ENCODE results near the gene OTOA.
A peak's percentile ranks its signal among the peaks of the same experiment; 100 is the strongest.

OTOA gene

DNA sequence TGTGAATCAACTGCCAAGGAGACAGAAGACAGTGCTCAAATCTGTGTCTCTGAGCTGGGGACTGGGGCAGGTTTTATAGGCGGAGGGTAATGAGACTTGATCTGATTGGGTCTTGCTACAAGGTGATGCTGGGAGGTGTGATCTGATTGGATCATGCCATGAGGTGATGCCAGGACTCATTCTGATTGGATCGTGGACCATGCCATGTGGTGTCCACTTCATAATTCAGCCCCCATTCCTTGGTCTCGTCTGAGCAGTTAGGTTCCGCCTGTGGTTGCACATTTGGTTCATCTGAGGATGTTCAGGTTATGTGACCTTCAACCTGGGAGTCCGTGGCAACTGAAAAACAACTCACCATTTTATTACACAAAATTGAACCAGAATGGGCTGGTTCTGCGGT lies 41.0 kb downstream of the OTOA start:
- H3K4me3 ChIP-seq (ENCODE audit: low read depth, low read length), result no peak overlapping the region
- H3K79me2 ChIP-seq (ENCODE audit: control insufficient read depth, insufficient read depth, low read length, poor library complexity), result no peaks in the 10 kb centered on the region
- no peaks in the 10 kb centered on the region for H3K79me1 ChIP-seq (ENCODE audit: low read length)
- H3K4me1 ChIP-seq (ENCODE audit: control insufficient read depth in 1 of 2, insufficient read depth in 2 of 2, low read length in 2 of 2), result no peaks in the 10 kb centered on the region
- no peak overlapping the region for H2BK12ac ChIP-seq (ENCODE audit: low read length)
- H3K23ac ChIP-seq (ENCODE audit: low read length), result no peak overlapping the region
- DNase-seq, result no peak
- no CpG with 5 or more reads among the region's 6 CpGs for WGBS (ENCODE audit: extremely low coverage, insufficient coverage, insufficient read length)
- H4K8ac ChIP-seq (ENCODE audit: low read depth, low read length), result no peak overlapping the region
- no peak overlapping the region for H2BK5ac ChIP-seq (ENCODE audit: low read depth, low read length, poor library complexity)
- H3K18ac ChIP-seq (ENCODE audit: low read length), result no peak overlapping the region
- no peak overlapping the region for H2AFZ ChIP-seq (ENCODE audit: insufficient read depth, low read length, poor library complexity)
- no peak overlapping the region for H2AK5ac ChIP-seq (ENCODE audit: low read length)
- no peak overlapping the region for H3K14ac ChIP-seq (ENCODE audit: low read length)
- H3K4me2 ChIP-seq (ENCODE audit: low read length), result no peak overlapping the region
- no peak overlapping the region for H2BK120ac ChIP-seq (ENCODE audit: insufficient read depth, low read length, poor library complexity)
- H4K91ac ChIP-seq (ENCODE audit: low read depth, low read length), result no peak overlapping the region
- no peak overlapping the region for H3K9ac ChIP-seq (ENCODE audit: low read length)
- no peak overlapping the region for H3K27ac ChIP-seq (ENCODE audit: low read depth, low read length)
- H3K9me3 ChIP-seq (ENCODE audit: insufficient read depth, low read depth, low read length), result no peaks in the 10 kb centered on the region
- no peak overlapping the region for H3K4ac ChIP-seq (ENCODE audit: low read depth, low read length)
- H4K12ac ChIP-seq (ENCODE audit: low read depth, low read length), result no peak overlapping the region
- H3K36me3 ChIP-seq (ENCODE audit: control insufficient read depth in 1 of 2, insufficient read depth in 2 of 2, low read length in 2 of 2), result no peaks in the 10 kb centered on the region
- H3K27me3 ChIP-seq (ENCODE audit: insufficient read depth, low read length), result no peaks in the 10 kb centered on the region

DNA sequence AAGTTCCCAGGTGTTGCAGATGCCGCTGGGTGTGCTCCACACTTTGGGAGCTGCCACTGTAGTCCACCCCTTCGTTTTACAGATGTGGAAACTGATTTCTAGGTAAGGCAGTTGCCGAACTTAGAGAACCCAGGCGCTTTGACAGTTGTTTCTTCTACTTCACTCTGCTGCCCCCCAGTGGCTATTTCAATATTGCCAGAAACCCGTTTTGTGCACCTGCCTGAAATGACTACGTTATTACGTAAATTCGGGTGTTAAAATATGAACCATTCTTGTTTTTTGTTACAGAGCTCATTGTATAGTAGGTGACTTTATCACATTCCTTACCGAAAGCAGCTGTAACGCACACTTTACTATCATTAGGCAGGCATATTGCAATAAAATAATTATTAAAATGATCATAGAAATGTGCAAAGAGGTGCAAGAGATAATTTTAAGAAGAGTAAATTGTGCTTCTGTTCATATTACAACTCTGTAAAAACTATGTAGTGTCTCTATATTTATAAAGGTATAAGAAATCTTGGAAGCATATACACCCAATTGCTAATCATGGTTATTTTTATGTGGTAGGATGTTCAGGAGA lies 44.9 kb downstream of the OTOA start:
- Histone ChIP-seq H4K8ac (ENCODE audit: low read depth, low read length) (no peak overlapping the region), H3K14ac (ENCODE audit: low read length) (no peak overlapping the region), H2AK5ac (ENCODE audit: low read length) (no peak overlapping the region), H3K4me2 (ENCODE audit: low read length) (no peak overlapping the region), H3K4ac (ENCODE audit: low read depth, low read length) (no peak overlapping the region), H2BK5ac (ENCODE audit: low read depth, low read length, poor library complexity) (no peak overlapping the region), H2BK12ac (ENCODE audit: low read length) (no peak overlapping the region), H3K18ac (ENCODE audit: low read length) (no peak overlapping the region), H3K9me3 (ENCODE audit: insufficient read depth, low read depth, low read length) (no peaks in the 10 kb centered on the region), H3K79me1 (ENCODE audit: low read length) (no peaks in the 10 kb centered on the region), H2BK120ac (ENCODE audit: insufficient read depth, low read length, poor library complexity) (no peak overlapping the region), H4K12ac (ENCODE audit: low read depth, low read length) (no peak overlapping the region), H4K91ac (ENCODE audit: low read depth, low read length) (no peak overlapping the region), H3K4me1 (ENCODE audit: control insufficient read depth in 1 of 2, insufficient read depth in 2 of 2, low read length in 2 of 2) (no peaks in the 10 kb centered on the region), H3K9ac (ENCODE audit: low read length) (no peak overlapping the region), H2AFZ (ENCODE audit: insufficient read depth, low read length, poor library complexity) (no peak overlapping the region), H3K4me3 (ENCODE audit: low read depth, low read length) (no peak overlapping the region), H3K79me2 (ENCODE audit: control insufficient read depth, insufficient read depth, low read length, poor library complexity) (no peaks in the 10 kb centered on the region), H3K36me3 (ENCODE audit: control insufficient read depth in 1 of 2, insufficient read depth in 2 of 2, low read length in 2 of 2) (no peaks in the 10 kb centered on the region), H3K27ac (ENCODE audit: low read depth, low read length) (no peak overlapping the region), H3K23ac (ENCODE audit: low read length) (no peak overlapping the region), H3K27me3 (ENCODE audit: insufficient read depth, low read length) (no peaks in the 10 kb centered on the region)
- peak; percentile 67 to 92 for DNase-seq
- no CpG with 5 or more reads among the region's 10 CpGs for WGBS (ENCODE audit: extremely low coverage, insufficient coverage, insufficient read length)

DNA sequence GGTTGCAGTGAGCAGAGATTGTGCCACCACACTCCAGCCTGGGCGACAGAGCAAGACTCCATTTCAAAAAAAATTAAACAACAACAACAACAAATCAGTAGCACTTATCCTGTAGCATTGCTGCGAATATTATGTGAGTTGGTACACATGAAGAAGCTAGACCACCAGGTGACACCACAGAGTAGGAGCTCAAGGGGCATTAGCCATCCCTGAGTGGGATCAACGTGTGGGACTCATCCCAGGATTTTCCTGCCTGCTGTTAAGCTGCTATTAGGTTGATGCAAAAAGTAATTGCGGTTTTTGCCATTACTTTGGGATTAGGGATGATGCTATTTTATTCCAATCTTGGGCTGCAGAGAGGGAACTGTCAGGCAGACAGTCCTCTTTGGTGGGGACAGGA lies 47.2 kb downstream of the OTOA start:
- Histone ChIP-seq H3K4ac (ENCODE audit: low read depth, low read length) (no peak overlapping the region), H3K79me2 (ENCODE audit: control insufficient read depth, insufficient read depth, low read length, poor library complexity) (no peaks in the 10 kb centered on the region), H3K9ac (ENCODE audit: low read length) (no peak overlapping the region), H2BK12ac (ENCODE audit: low read length) (no peak overlapping the region), H2BK5ac (ENCODE audit: low read depth, low read length, poor library complexity) (no peak overlapping the region), H4K8ac (ENCODE audit: low read depth, low read length) (no peak overlapping the region), H2BK120ac (ENCODE audit: insufficient read depth, low read length, poor library complexity) (no peak overlapping the region), H3K23ac (ENCODE audit: low read length) (no peak overlapping the region), H3K14ac (ENCODE audit: low read length) (no peak overlapping the region), H3K27ac (ENCODE audit: low read depth, low read length) (no peak overlapping the region), H3K36me3 (ENCODE audit: control insufficient read depth in 1 of 2, insufficient read depth in 2 of 2, low read length in 2 of 2) (no peaks in the 10 kb centered on the region), H3K18ac (ENCODE audit: low read length) (no peak overlapping the region), H2AFZ (ENCODE audit: insufficient read depth, low read length, poor library complexity) (no peak overlapping the region), H3K79me1 (ENCODE audit: low read length) (no peaks in the 10 kb centered on the region), H3K27me3 (ENCODE audit: insufficient read depth, low read length) (no peaks in the 10 kb centered on the region), H3K9me3 (ENCODE audit: insufficient read depth, low read depth, low read length) (no peaks in the 10 kb centered on the region), H3K4me1 (ENCODE audit: control insufficient read depth in 1 of 2, insufficient read depth in 2 of 2, low read length in 2 of 2) (no peaks in the 10 kb centered on the region), H4K12ac (ENCODE audit: low read depth, low read length) (no peak overlapping the region), H2AK5ac (ENCODE audit: low read length) (no peak overlapping the region), H3K4me2 (ENCODE audit: low read length) (no peak overlapping the region), H3K4me3 (ENCODE audit: low read depth, low read length) (no peak overlapping the region), H4K91ac (ENCODE audit: low read depth, low read length) (no peak overlapping the region)
- no CpG with 5 or more reads among the region's 4 CpGs for WGBS (ENCODE audit: extremely low coverage, insufficient coverage, insufficient read length)
- DNase-seq, result no peak

DNA sequence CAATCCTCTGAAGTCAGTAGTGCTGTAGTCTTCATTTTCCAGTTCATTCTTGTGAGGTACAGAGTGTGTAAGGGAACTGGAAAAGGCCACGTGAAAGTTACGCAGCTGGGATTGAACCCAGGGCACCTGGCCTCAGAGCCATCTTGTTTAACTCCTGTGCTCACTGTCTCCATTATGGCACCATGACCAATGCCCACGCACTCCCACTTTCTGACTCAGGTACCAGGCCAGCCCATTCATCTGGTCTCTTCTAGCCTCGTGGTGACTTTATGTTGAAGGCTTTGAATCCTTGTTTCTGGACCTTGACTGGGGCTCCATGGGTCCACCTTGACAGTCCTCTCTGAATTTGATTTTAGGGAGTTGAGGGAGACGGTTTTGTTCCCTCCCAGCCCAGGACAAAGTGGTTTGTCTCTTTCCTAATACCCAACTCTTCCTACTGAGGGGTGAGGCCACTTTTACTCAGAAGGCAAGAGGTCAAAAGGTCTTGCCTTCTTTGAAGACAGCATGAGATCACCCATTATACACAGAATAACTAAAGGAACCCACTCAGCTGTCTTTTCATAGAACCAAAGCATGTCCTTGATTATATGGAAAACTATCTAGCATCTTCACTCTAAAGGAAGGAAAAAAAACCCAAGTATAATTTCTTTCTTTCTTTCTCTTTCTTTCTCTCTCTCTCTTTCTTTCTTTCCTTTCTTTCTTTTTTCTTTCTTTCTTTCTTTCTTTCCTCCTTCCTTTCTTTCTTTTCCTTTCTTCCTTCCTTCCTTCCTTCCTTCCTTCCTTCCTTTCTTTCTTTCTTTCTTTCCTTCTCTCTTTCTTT lies 50.0 kb downstream of the OTOA start:
- Histone ChIP-seq H3K4me2 (ENCODE audit: low read length) (no peak overlapping the region), H2AFZ (ENCODE audit: insufficient read depth, low read length, poor library complexity) (no peak overlapping the region), H3K14ac (ENCODE audit: low read length) (no peak overlapping the region), H3K4me3 (ENCODE audit: low read depth, low read length) (no peak overlapping the region), H4K8ac (ENCODE audit: low read depth, low read length) (no peak overlapping the region), H3K27me3 (ENCODE audit: insufficient read depth, low read length) (no peaks in the 10 kb centered on the region), H2BK120ac (ENCODE audit: insufficient read depth, low read length, poor library complexity) (no peak overlapping the region), H2BK5ac (ENCODE audit: low read depth, low read length, poor library complexity) (no peak overlapping the region), H3K4me1 (ENCODE audit: control insufficient read depth in 1 of 2, insufficient read depth in 2 of 2, low read length in 2 of 2) (no peaks in the 10 kb centered on the region), H2BK12ac (ENCODE audit: low read length) (no peak overlapping the region), H3K27ac (ENCODE audit: low read depth, low read length) (no peak overlapping the region), H3K4ac (ENCODE audit: low read depth, low read length) (no peak overlapping the region), H3K18ac (ENCODE audit: low read length) (no peak overlapping the region), H2AK5ac (ENCODE audit: low read length) (no peak overlapping the region), H4K12ac (ENCODE audit: low read depth, low read length) (no peak overlapping the region), H3K79me2 (ENCODE audit: control insufficient read depth, insufficient read depth, low read length, poor library complexity) (no peaks in the 10 kb centered on the region), H3K36me3 (ENCODE audit: control insufficient read depth in 1 of 2, insufficient read depth in 2 of 2, low read length in 2 of 2) (no peaks in the 10 kb centered on the region), H3K9ac (ENCODE audit: low read length) (no peak overlapping the region), H4K91ac (ENCODE audit: low read depth, low read length) (no peak overlapping the region), H3K79me1 (ENCODE audit: low read length) (no peaks in the 10 kb centered on the region), H3K9me3 (ENCODE audit: insufficient read depth, low read depth, low read length) (no peaks in the 10 kb centered on the region), H3K23ac (ENCODE audit: low read length) (no peak overlapping the region)
- no peak for DNase-seq
- no CpG with 5 or more reads among the region's 5 CpGs for WGBS (ENCODE audit: extremely low coverage, insufficient coverage, insufficient read length)
